B cell (primary cell): Measurements from ENCODE around the gene PCDHAC1. TPM values are rescaled to one million over a fixed set of nuclear protein-coding genes. Genes with fewer than 3 reads are reported as not detected.

Experiments used
- ATAC-seq: fragments of 200-7000 bp; cut with Tn5 transposase; one replicate; pipeline ENCODE4 v1.10.0; 2021; ENCODE audit warnings: low read depth, mild to moderate bottlenecking, moderate number of reproducible peaks, moderate library complexity
- CTCF ChIA-PET: fragments of 350-600 bp; sonication (Branson Sonifier 250); formaldehyde crosslinking; loops from one replicate; lab custom pipeline; 2021; ENCODE audit warnings: antibody characterized with exemption, inconsistent platforms; lab: Charles Lee
- POLR2A ChIA-PET: fragments of 350-600 bp; sonication (Branson Sonifier 250); formaldehyde crosslinking; loops from one replicate; lab custom pipeline; 2021; ENCODE audit warnings: antibody characterized with exemption; lab: Charles Lee
- DNase-seq: peaks from one replicate; pipeline ENCODE4 v3.0.0; 2013
- H2AFZ ChIP-seq: 2 replicates; pipeline ENCODE4 v1.6.1; 2012; ENCODE audit warnings: mild to moderate bottlenecking, low read depth, low read length; ENCODE audit not compliant: insufficient read depth, poor library complexity, severe bottlenecking
- H3K27ac ChIP-seq, 2 donors: 1 replicate in 1 of 2; 2 replicates in 1 of 2; pipeline ENCODE4 v1.5.1; 2012 to 2013; ENCODE audit warnings: low read length in 2 of 2, mild to moderate bottlenecking in 2 of 2, moderate library complexity in 1 of 2
- H3K27me3 ChIP-seq, 4 experiments: fragments of 200-600 bp in 1 of 4; sonication (generic) in 1 of 4; replicated peaks in 1 of 4; 1 replicate in 2 of 4; 2 replicates in 2 of 4; pipeline versions ENCODE4 v1.6.1 to v1.7.0; 2013 to 2016; ENCODE audit warnings: low read length in 3 of 4, mild to moderate bottlenecking in 2 of 4, mixed read lengths in 1 of 4, moderate library complexity in 1 of 4; ENCODE audit not compliant: insufficient read depth in 4 of 4, control insufficient read depth in 3 of 4; ENCODE audit errors: control extremely low read depth in 1 of 4
- H3K36me3 ChIP-seq, 2 experiments: replicated peaks in 1 of 2; 1 replicate in 1 of 2; 2 replicates in 1 of 2; pipeline versions ENCODE4 v1.6.1 to v1.7.1; 2013; ENCODE audit warnings: low read length in 1 of 2; ENCODE audit not compliant: insufficient read depth in 2 of 2, control insufficient read depth in 1 of 2; ENCODE audit errors: control extremely low read depth in 1 of 2, extremely low read depth in 1 of 2
- H3K4me1 ChIP-seq, 2 donors: fragments of 200-600 bp in 1 of 2; sonication (generic) in 1 of 2; 1 replicate in 1 of 2; 2 replicates in 1 of 2; pipeline versions ENCODE4 v1.5.1 to v1.6.1; 2013 to 2017; ENCODE audit warnings: low read length in 2 of 2; ENCODE audit not compliant: control insufficient read depth in 2 of 2, insufficient read depth in 2 of 2
- H3K4me2 ChIP-seq: replicated peaks from 2 replicates; pipeline ENCODE3; 2012; ENCODE audit warnings: mild to moderate bottlenecking, low read depth, low read length; ENCODE audit not compliant: poor library complexity, severe bottlenecking
- H3K4me3 ChIP-seq, 5 experiments: fragments of 200-600 bp in 1 of 5; sonication (generic) in 1 of 5; 1 replicate in 3 of 5; 2 replicates in 2 of 5; pipeline versions ENCODE4 v1.5.1 to v1.7.0; 2011 to 2016; ENCODE audit warnings: low read length in 4 of 5, mild to moderate bottlenecking in 4 of 5, low read depth in 2 of 5, control low read depth in 1 of 5, moderate library complexity in 1 of 5; ENCODE audit not compliant: insufficient read depth in 1 of 5; ENCODE audit errors: control extremely low read depth in 1 of 5, extremely low read depth in 1 of 5
- H3K79me2 ChIP-seq: fragments of 200-600 bp; sonication (generic); one replicate; pipeline ENCODE4 v1.6.0; 2016; ENCODE audit warnings: low read length; ENCODE audit not compliant: control insufficient read depth, insufficient read depth
- H3K9ac ChIP-seq: fragments of 200-600 bp; sonication (generic); 2 replicates; pipeline ENCODE4 v1.6.1; 2017; ENCODE audit warnings: mild to moderate bottlenecking, low read length, moderate library complexity
- H3K9me3 ChIP-seq, 3 donors: one replicate each; pipeline versions ENCODE4 v1.6.1 to v1.7.1; 2013; ENCODE audit warnings: low read length in 2 of 3; ENCODE audit not compliant: control insufficient read depth in 2 of 3, insufficient read depth in 1 of 3; ENCODE audit errors: control extremely low read depth in 1 of 3
- H4K20me1 ChIP-seq: 2 replicates; pipeline ENCODE4 v1.6.0; 2012; ENCODE audit warnings: mild to moderate bottlenecking, low read length; ENCODE audit not compliant: insufficient read depth, control insufficient read depth, poor library complexity, severe bottlenecking
- H3K27ac Mint-ChIP-seq: one replicate; pipeline ENCODE4 v1.8.0; 2021; ENCODE audit warnings: mixed read lengths
- H3K27me3 Mint-ChIP-seq: one replicate; pipeline ENCODE4 v1.8.0; 2021; ENCODE audit warnings: mixed read lengths
- H3K4me1 Mint-ChIP-seq: one replicate; pipeline ENCODE4 v1.8.0; 2021; ENCODE audit warnings: mixed read lengths
- H3K4me3 Mint-ChIP-seq: one replicate; pipeline ENCODE4 v1.8.0; 2021; ENCODE audit warnings: mixed read lengths
- H3K9me3 Mint-ChIP-seq: one replicate; pipeline ENCODE4 v1.8.0; 2022; ENCODE audit warnings: mixed read lengths; ENCODE audit not compliant: insufficient read depth
- EZH2 ChIP-seq: IDR thresholded peaks from 2 replicates; pipeline ENCODE4 v1.6.1; 2012; ENCODE audit warnings: borderline replicate concordance, low read depth, mild to moderate bottlenecking, moderate library complexity, low read length; ENCODE audit not compliant: insufficient read depth, poor library complexity, severe bottlenecking
- WGBS: methylation state at CpG from one replicate; pipeline ENCODE4 v1.1.5; 2013; ENCODE audit warnings: missing lambda C conversion rate; ENCODE audit not compliant: insufficient coverage; 5-methylcytosine and 5-hydroxymethylcytosine counted together
- intact Hi-C: fragments of 100-400 bp; cut with micrococcal nuclease; formaldehyde crosslinking; loops from one replicate; pipeline ENCODE4 v1.10.0; 2022
- polyA plus RNA-seq: library from polyadenylated mRNA; depleted of rRNA; stranded (reverse); fragments of >200 nt; gene quantifications from 2 replicates; pipeline ENCODE4 v1.2.3, GENCODE V29; 2012
- total RNA-seq, 2 donors: library from RNA; stranded (reverse); fragments of 120-200 nt in 1 of 2; gene quantifications; 1 replicate in 1 of 2; 2 replicates in 1 of 2; pipeline versions ENCODE4 v1.2.3 to v1.2.4, GENCODE V29; 2013 to 2022
- TF ChIP-seq, protein P1 (sequence below): fragments of 200-600 bp; IDR thresholded peaks from one replicate; pipeline ENCODE4 v1.8.0; 2022; ENCODE audit warnings: antibody characterized with exemption, mild to moderate bottlenecking

PCDHAC1 gene
- total and polyA plus RNA-seq, 2 donors (not counting 1 experiment from before 2014, with no cell fraction given), result not detected

DNA sequence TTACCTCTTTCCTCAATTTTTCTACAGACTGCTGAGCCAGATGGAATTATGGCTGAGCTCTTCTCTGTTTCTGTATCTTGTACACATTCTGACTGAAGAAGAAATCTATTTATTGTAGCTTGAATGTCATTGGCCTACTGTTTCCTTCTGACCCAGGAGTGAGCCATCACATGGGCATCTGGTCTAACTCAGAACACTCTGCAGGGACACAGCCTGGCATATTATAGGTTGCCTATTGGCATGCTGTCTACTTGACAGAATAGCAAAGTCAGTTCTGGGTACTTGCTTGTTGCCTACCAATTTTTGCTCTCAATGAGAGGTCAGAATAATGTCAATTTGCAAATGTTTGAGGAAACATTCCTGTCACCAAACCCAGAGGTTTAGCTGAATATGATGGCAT is 47.5 kb downstream of the PCDHAC1 start:
- Mint-ChIP-seq H3K27me3 (peaks cover 4% of the 10 kb centered on the region), H3K27ac (no peak overlapping the region), H3K4me1 (no peaks in the 10 kb centered on the region), H3K9me3 (no peaks in the 10 kb centered on the region), H3K4me3 (no peak overlapping the region)
- Histone ChIP-seq H2AFZ (no peak overlapping the region), H3K4me1 (no peaks in the 10 kb centered on the region), H3K36me3 (no peaks in the 10 kb centered on the region), H4K20me1 (no peaks in the 10 kb centered on the region), H3K9ac (no peak overlapping the region), H3K4me2 (no peak overlapping the region), H3K27me3 (peaks cover 0 to 4% (median 0%) of the 10 kb centered on the region in 4 experiments), H3K4me3 (no peak overlapping the region), H3K27ac (no peak overlapping the region), H3K79me2 (no peaks in the 10 kb centered on the region), H3K9me3 (no peaks in the 10 kb centered on the region)
- intact Hi-C loops, result no loop called here
- DNase-seq, result no peak
- TF ChIP-seq, protein P1, sequence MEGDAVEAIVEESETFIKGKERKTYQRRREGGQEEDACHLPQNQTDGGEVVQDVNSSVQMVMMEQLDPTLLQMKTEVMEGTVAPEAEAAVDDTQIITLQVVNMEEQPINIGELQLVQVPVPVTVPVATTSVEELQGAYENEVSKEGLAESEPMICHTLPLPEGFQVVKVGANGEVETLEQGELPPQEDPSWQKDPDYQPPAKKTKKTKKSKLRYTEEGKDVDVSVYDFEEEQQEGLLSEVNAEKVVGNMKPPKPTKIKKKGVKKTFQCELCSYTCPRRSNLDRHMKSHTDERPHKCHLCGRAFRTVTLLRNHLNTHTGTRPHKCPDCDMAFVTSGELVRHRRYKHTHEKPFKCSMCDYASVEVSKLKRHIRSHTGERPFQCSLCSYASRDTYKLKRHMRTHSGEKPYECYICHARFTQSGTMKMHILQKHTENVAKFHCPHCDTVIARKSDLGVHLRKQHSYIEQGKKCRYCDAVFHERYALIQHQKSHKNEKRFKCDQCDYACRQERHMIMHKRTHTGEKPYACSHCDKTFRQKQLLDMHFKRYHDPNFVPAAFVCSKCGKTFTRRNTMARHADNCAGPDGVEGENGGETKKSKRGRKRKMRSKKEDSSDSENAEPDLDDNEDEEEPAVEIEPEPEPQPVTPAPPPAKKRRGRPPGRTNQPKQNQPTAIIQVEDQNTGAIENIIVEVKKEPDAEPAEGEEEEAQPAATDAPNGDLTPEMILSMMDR, result no peak
- no peak for TF ChIP-seq EZH2
- CTCF ChIA-PET, result no interaction called here
- ATAC-seq, result no peak
- POLR2A ChIA-PET, result no interaction called here

DNA sequence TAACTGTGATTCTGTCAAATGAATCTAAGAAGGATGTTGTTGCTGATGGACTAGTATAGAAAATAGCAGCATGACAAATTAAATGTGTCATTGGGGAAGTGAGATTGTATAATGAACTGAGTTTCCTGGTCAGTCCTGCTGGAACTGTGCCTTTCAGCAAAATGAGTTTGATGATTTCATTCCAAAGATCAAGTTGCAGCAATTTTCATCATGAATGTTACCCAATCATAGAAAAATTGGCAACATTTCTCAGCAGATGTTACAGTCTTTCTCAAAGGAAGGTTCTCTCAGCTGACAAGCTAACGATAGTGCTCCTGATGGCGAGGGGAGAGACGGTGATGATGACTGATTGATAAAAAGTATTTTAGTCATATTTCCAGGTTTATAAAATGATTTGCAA is 50.9 kb downstream of the PCDHAC1 start:
- intact Hi-C loops, result no loop called here
- H3K36me3 ChIP-seq, result no peaks in the 10 kb centered on the region
- H3K9me3 ChIP-seq, result no peaks in the 10 kb centered on the region
- Mint-ChIP-seq H3K9me3 (no peaks in the 10 kb centered on the region), H3K27me3 (peaks cover 4% of the 10 kb centered on the region), H3K4me1 (no peaks in the 10 kb centered on the region), H3K4me3 (no peak overlapping the region), H3K27ac (no peak overlapping the region)
- no peak for ATAC-seq
- H3K4me3 ChIP-seq, result no peak overlapping the region
- peaks cover 0 to 4% (median 0%) of the 10 kb centered on the region in 4 experiments for H3K27me3 ChIP-seq
- ChIA-PET POLR2A (no interaction called here), CTCF (no interaction called here)
- no peak overlapping the region for H3K4me2 ChIP-seq
- TF ChIP-seq, protein P1, result no peak
- DNase-seq, result no peak
- H2AFZ ChIP-seq, result no peak overlapping the region
- H3K4me1 ChIP-seq, result no peaks in the 10 kb centered on the region
- no peak overlapping the region for H3K27ac ChIP-seq
- WGBS, result 100% methylated on average over 1 of the region's 3 CpGs
- no peak overlapping the region for H3K9ac ChIP-seq
- no peaks in the 10 kb centered on the region for H3K79me2 ChIP-seq
- H4K20me1 ChIP-seq, result no peaks in the 10 kb centered on the region
